PC-3 (cell line): Measurements from ENCODE around the gene FANCG. TPM values are rescaled to one million over a fixed set of nuclear protein-coding genes. Genes with fewer than 3 reads are reported as not detected.
A peak's percentile ranks its signal among the peaks of the same experiment; 100 is the strongest.

Experiments used
- ATAC-seq: fragments of 200-7000 bp; cut with Tn5 transposase; 2 replicates; pipeline ENCODE4 v1.9.1; 2020; ENCODE audit warnings: mild to moderate bottlenecking, moderate library complexity
- BruUV-seq: library from RNA; stranded (reverse); fragments of 400-500 nt; replicated peaks from 2 replicates; lab custom pipeline; 2021; lab: Mats Ljungman, UMichigan
- CTCF ChIA-PET: fragments of 300-600 bp; sonication (Branson Sonifier 250); formaldehyde crosslinking; loops from one replicate; lab custom pipeline; 2022; ENCODE audit warnings: antibody characterized with exemption; lab: Charles Lee
- POLR2A ChIA-PET: fragments of 300-600 bp; sonication (Branson Sonifier 250); formaldehyde crosslinking; loops from one replicate; lab custom pipeline; 2022; ENCODE audit warnings: antibody characterized with exemption; ENCODE audit not compliant: unreplicated experiment; lab: Charles Lee
- DNase-seq: peaks from one replicate; pipeline ENCODE4 v3.0.0-alpha.2; 2015
- H2AFZ ChIP-seq: fragments of 300-600 bp; sonication (generic); 2 replicates; pipeline ENCODE4 v1.6.0; 2016; ENCODE audit warnings: antibody characterized with exemption, low read length
- H3F3A ChIP-seq: fragments of 300-600 bp; sonication (generic); one replicate; pipeline ENCODE4 v1.6.0; 2017; ENCODE audit warnings: antibody characterized with exemption, low read length, control low read depth, mild to moderate bottlenecking; ENCODE audit not compliant: unreplicated experiment
- H3K27ac ChIP-seq: fragments of 300-600 bp; sonication (generic); 2 replicates; pipeline ENCODE4 v1.5.1; 2016; ENCODE audit warnings: mild to moderate bottlenecking, low read length
- H3K27me3 ChIP-seq: fragments of 300-600 bp; sonication (generic); 2 replicates; pipeline ENCODE4 v1.6.1; 2016; ENCODE audit warnings: low read length, mixed read lengths
- H3K36me3 ChIP-seq: fragments of 300-600 bp; sonication (generic); 2 replicates; pipeline ENCODE4 v1.6.1; 2016; ENCODE audit warnings: low read depth, mixed run types, low read length, mixed read lengths
- H3K4me1 ChIP-seq: fragments of 300-600 bp; sonication (generic); 2 replicates; pipeline ENCODE4 v1.5.1; 2016; ENCODE audit warnings: low read length; ENCODE audit not compliant: insufficient read depth
- H3K4me2 ChIP-seq: fragments of 300-600 bp; sonication (generic); 2 replicates; pipeline ENCODE4 v1.6.0; 2016; ENCODE audit warnings: low read length
- H3K4me3 ChIP-seq: fragments of 300-600 bp; sonication (generic); 2 replicates; pipeline ENCODE4 v1.5.1; 2016; ENCODE audit warnings: mild to moderate bottlenecking, low read length, mixed read lengths
- H3K79me2 ChIP-seq: fragments of 300-600 bp; sonication (generic); 2 replicates; pipeline ENCODE4 v1.6.1; 2017; ENCODE audit warnings: low read length, mixed read lengths
- H3K9ac ChIP-seq: fragments of 300-600 bp; sonication (generic); 2 replicates; pipeline ENCODE4 v1.6.0; 2016; ENCODE audit warnings: mild to moderate bottlenecking, low read length
- H3K9me2 ChIP-seq: fragments of 300-600 bp; sonication (generic); replicated peaks from 2 replicates; pipeline ENCODE4 v1.6.1; 2016; ENCODE audit warnings: mixed run types, low read length, mixed read lengths
- H3K9me3 ChIP-seq: fragments of 300-600 bp; sonication (generic); 2 replicates; pipeline ENCODE4 v1.6.1; 2016; ENCODE audit warnings: low read length, mixed read lengths
- H4K20me1 ChIP-seq: fragments of 300-600 bp; sonication (generic); 2 replicates; pipeline ENCODE4 v1.6.1; 2016; ENCODE audit warnings: low read length, mixed read lengths
- EZH2 ChIP-seq: fragments of 300-600 bp; sonication (generic); IDR thresholded peaks from one replicate; pipeline ENCODE4 v1.6.1; 2017; ENCODE audit warnings: antibody characterized with exemption, mild to moderate bottlenecking, low read length; ENCODE audit not compliant: unreplicated experiment
- EZH2phosphoT487 ChIP-seq: fragments of 300-600 bp; sonication (generic); IDR thresholded peaks from 2 replicates; pipeline ENCODE4 v1.6.1; 2018; ENCODE audit warnings: mild to moderate bottlenecking, antibody characterized with exemption, low read length, borderline replicate concordance
- intact Hi-C: fragments of 100-400 bp; cut with micrococcal nuclease; formaldehyde crosslinking; loops from 2 replicates; pipeline ENCODE4 v1.9.0; 2023
- total RNA-seq: library from RNA; depleted of rRNA; stranded (reverse); fragments of >200 nt; gene quantifications from 2 replicates; pipeline ENCODE4 v1.2.3, GENCODE V29; 2014
- TF ChIP-seq, protein P1 (sequence below): fragments of 300-600 bp; sonication (generic); conservative IDR thresholded peaks from 2 replicates; pipeline ENCODE4 v1.5.1; 2017; ENCODE audit warnings: antibody characterized with exemption, low read depth, mild to moderate bottlenecking, low read length

FANCG gene
- total RNA-seq, 1 experiment from 2014 or later, result 32.6 TPM

- TF ChIP-seq EZH2phosphoT487, result no peak
- TF ChIP-seq EZH2, result no peak
- TF ChIP-seq, protein P1, sequence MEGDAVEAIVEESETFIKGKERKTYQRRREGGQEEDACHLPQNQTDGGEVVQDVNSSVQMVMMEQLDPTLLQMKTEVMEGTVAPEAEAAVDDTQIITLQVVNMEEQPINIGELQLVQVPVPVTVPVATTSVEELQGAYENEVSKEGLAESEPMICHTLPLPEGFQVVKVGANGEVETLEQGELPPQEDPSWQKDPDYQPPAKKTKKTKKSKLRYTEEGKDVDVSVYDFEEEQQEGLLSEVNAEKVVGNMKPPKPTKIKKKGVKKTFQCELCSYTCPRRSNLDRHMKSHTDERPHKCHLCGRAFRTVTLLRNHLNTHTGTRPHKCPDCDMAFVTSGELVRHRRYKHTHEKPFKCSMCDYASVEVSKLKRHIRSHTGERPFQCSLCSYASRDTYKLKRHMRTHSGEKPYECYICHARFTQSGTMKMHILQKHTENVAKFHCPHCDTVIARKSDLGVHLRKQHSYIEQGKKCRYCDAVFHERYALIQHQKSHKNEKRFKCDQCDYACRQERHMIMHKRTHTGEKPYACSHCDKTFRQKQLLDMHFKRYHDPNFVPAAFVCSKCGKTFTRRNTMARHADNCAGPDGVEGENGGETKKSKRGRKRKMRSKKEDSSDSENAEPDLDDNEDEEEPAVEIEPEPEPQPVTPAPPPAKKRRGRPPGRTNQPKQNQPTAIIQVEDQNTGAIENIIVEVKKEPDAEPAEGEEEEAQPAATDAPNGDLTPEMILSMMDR, result no peak
- H3F3A ChIP-seq, result no peaks in the 10 kb centered on the region
- no peaks in the 10 kb centered on the region for H3K27me3 ChIP-seq
- H3K9me2 ChIP-seq, result no peaks in the 10 kb centered on the region
- peak; percentile 27 for DNase-seq
- peak overlapping the region; percentile 39 for H3K27ac ChIP-seq
- H3K4me1 ChIP-seq, result peaks cover 45% of the 10 kb centered on the region
- no peaks in the 10 kb centered on the region for H3K79me2 ChIP-seq
- ChIA-PET CTCF (interaction anchor here (0.6 to 1.7 kb wide), 4 partner anchors 12 to 270 kb away, joined by 3 to 13 read pairs (median 9); partner anchors contain the start of genes STOML2 and UNC13B), POLR2A (interaction anchor here (0.6 to 0.8 kb wide), 2 partner anchors 133 to 617 kb away, joined by 4 to 7 read pairs; partner anchors contain the start of gene CREB3)
- H3K9ac ChIP-seq, result peak overlapping the region; percentile 28
- no peak for ATAC-seq
- peak overlapping the region; percentile 83 for H3K4me3 ChIP-seq
- no peaks in the 10 kb centered on the region for H3K9me3 ChIP-seq
- peak overlapping the region; percentile 99 for H3K4me2 ChIP-seq
- intact Hi-C loops, result loop anchor here (5.0 kb wide), 2 partner anchors 67 to 437 kb away; no protein-coding TSS in a partner anchor
- TSS peak; percentile 42 for BruUV-seq
- no peaks in the 10 kb centered on the region for H4K20me1 ChIP-seq
- no peaks in the 10 kb centered on the region; the same call in 1 of the 2 replicates for H3K36me3 ChIP-seq
- H2AFZ ChIP-seq, result peak overlapping the region; percentile 93
These were observed 35.3 kb upstream of the FANCG start for GRCh38 chr9:35114840-35115628.

DNA sequence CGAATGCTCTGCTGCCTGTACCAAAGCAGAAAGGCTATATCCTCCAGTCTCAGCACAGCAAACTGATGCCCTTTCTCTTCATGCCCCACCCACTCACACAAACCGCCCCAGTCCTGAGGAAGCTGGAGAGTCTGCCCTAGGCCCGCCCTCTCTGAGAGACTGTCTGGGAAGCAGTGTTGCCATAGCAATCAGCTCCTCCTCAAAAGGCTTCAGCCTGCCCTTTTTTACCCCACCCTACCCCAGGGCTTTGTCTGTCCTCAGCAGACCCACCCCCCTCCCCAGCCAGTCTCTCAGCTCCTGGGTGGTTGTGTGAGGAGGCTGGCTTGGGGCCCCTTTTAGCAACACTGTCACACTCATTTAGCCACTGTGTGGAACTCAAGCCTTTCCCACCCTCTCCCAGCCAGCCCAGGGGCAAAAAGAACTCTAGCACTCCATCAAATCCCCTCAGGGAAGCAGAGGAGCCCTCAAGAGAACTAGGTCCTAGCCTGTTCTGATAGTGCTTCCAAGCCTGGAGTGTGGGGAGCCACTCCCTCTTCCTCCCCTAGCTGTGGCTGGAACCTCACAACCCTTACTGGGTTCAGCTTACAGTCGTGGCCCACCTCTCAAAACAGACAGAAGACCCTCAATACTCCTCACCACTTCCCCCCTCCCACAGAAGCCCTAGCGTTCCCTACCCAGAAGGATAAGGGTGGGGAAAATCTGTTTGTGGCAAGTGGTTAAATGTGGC is 34.5 kb upstream of the FANCG start:
- Histone ChIP-seq H3K4me3 (peak overlapping the region; percentile 83), H3K4me2 (peak overlapping the region; percentile 99), H2AFZ (peak overlapping the region; percentile 50), H3K4me1 (peaks cover 49% of the 10 kb centered on the region), H3K9me2 (no peaks in the 10 kb centered on the region), H3F3A (no peaks in the 10 kb centered on the region), H4K20me1 (no peaks in the 10 kb centered on the region), H3K27me3 (no peaks in the 10 kb centered on the region), H3K27ac (peak overlapping the region; percentile 39), H3K79me2 (no peaks in the 10 kb centered on the region), H3K9ac (peak overlapping the region; percentile 28), H3K9me3 (no peaks in the 10 kb centered on the region), H3K36me3 (no peaks in the 10 kb centered on the region; the same call in 1 of the 2 replicates)
- DNase-seq (peak; percentile 66), ATAC-seq (peak; percentile 18)
- CTCF ChIA-PET, result no interaction called here
- POLR2A ChIA-PET, result interaction anchor here (0.5 to 0.8 kb wide), 4 partner anchors 63 to 618 kb away, joined by 3 to 4 read pairs (median 3); partner anchors contain the start of gene CREB3
- BruUV-seq, result TSS peak; percentile 59
- TF ChIP-seq, protein P1, result no peak
- TF ChIP-seq EZH2phosphoT487, result no peak
- TF ChIP-seq EZH2, result no peak
- intact Hi-C loops, result no loop called here
